K562 (cell line): ENCODE data around the gene THADA. TPM values are rescaled to one million over a fixed set of nuclear protein-coding genes. Genes with fewer than 3 reads are reported as not detected.

Source experiments
- CBFA2T3 ChIP-seq: fragments of 450-650 bp; IDR thresholded peaks from 2 replicates; pipeline ENCODE4 v1.6.1; 2017
- CC2D1A ChIP-seq: fragments of 450-650 bp; IDR thresholded peaks from 2 replicates; pipeline ENCODE4 v1.6.1; 2017; ENCODE audit warnings: mild to moderate bottlenecking
- CHAMP1 ChIP-seq: fragments of 450-650 bp; IDR thresholded peaks from 2 replicates; pipeline ENCODE4 v1.6.1; 2016; ENCODE audit warnings: mild to moderate bottlenecking
- MGA ChIP-seq: fragments of 450-650 bp; IDR thresholded peaks from 2 replicates; pipeline ENCODE4 v1.6.1; 2016; ENCODE audit warnings: mild to moderate bottlenecking, moderate library complexity
- NCOA6 ChIP-seq: fragments of 450-650 bp; IDR thresholded peaks from 2 replicates; pipeline ENCODE4 v1.6.1; 2017; ENCODE audit warnings: mild to moderate bottlenecking
- NFE2 ChIP-seq: IDR thresholded peaks from 2 replicates; pipeline ENCODE4 v1.6.1; 2014; ENCODE audit warnings: antibody characterized with exemption, low read depth
- RFX7 ChIP-seq: fragments of 250-450 bp; sonication (Bioruptor Pico); IDR thresholded peaks from 2 replicates; pipeline ENCODE4 v1.5.1; 2021; ENCODE audit warnings: mild to moderate bottlenecking
- SNRNP70 ChIP-seq: fragments of 200-400 bp; formaldehyde crosslinking; optimal IDR thresholded peaks from 2 replicates; pipeline ENCODE3; 2017; ENCODE audit warnings: low read depth, low read length
- ZNF436 ChIP-seq: fragments of 250-450, 450-650 bp; sonication (Bioruptor Pico); formaldehyde crosslinking; IDR thresholded peaks from 2 replicates; pipeline ENCODE4 v1.7.0; 2020; ENCODE audit warnings: mild to moderate bottlenecking
- ZNF449 ChIP-seq: fragments of 250-450 bp; sonication (Bioruptor Pico); IDR thresholded peaks from 2 replicates; pipeline ENCODE4 v1.8.0; 2022; ENCODE audit warnings: moderate library complexity, mild to moderate bottlenecking, inconsistent platforms
- ZNF583 ChIP-seq: fragments of 250-450 bp; sonication (Bioruptor Pico); IDR thresholded peaks from 2 replicates; pipeline ENCODE4 v1.4.0; 2020
- ZNF668 ChIP-seq: fragments of 250-450 bp; sonication (Bioruptor Pico); IDR thresholded peaks from 2 replicates; pipeline ENCODE4 v1.8.0; 2022; ENCODE audit warnings: mild to moderate bottlenecking, inconsistent platforms
- polyA plus RNA-seq, 8 experiments: library from polyadenylated mRNA; depleted of rRNA in 4 of 8; stranded (reverse) in 5 of 8; unstranded in 3 of 8; fragments of >200 nt; fragmentation: Nextera tagmentation in 2 of 8; fragmentation: Illumina TruSeq in 1 of 8; extraction: Ambion mirVana in 2 of 8; extraction: Trizol in 1 of 8; gene quantifications; 2 replicates each; pipeline versions ENCODE4 v1.2.1 to v1.2.3, GENCODE V29; 2011 to 2014; ENCODE audit warnings: inconsistent platforms in 1 of 8, missing spikeins in 1 of 8
- total RNA-seq, 7 experiments: library from RNA; depleted of rRNA in 6 of 7; stranded (reverse); fragments of >200 nt in 6 of 7; fragmentation: Illumina TruSeq in 2 of 7; extraction: Trizol in 2 of 7; gene quantifications; 2 replicates each; pipeline versions ENCODE4 v1.2.1 to v1.2.3, GENCODE V29; 2011 to 2021; ENCODE audit warnings: low replicate concordance in 1 of 7
- TF ChIP-seq, protein P1 (sequence below): fragments of 250-450 bp; sonication (Bioruptor Pico); IDR thresholded peaks from 2 replicates; pipeline ENCODE4 v1.8.0; 2021; ENCODE audit warnings: borderline replicate concordance, mild to moderate bottlenecking, moderate library complexity; ENCODE audit not compliant: poor library complexity, severe bottlenecking

Gene THADA
- total and polyA plus RNA-seq, 9 of the 15 experiments (the other 6 are each of a cell fraction or from before 2014, with no cell fraction given), result 17.8 to 34.7 (median 31.9) TPM

GRCh38 chr2:43426305-43427031, 169.4 kb downstream of the THADA start (continued):
- TF ChIP-seq MGA (peak; percentile 82), ZNF436 (CRISPR knock-in tag) (no peak), SNRNP70 (no peak), ZNF583 (no peak), NFE2 (peak; percentile 95), ZNF449 (no peak), ZNF668 (CRISPR knock-in tag) (no peak), CBFA2T3 (peak; percentile 88), NCOA6 (no peak), RFX7 (CRISPR knock-in tag) (no peak), CHAMP1 (no peak), CC2D1A (no peak)
- TF ChIP-seq, protein P1, sequence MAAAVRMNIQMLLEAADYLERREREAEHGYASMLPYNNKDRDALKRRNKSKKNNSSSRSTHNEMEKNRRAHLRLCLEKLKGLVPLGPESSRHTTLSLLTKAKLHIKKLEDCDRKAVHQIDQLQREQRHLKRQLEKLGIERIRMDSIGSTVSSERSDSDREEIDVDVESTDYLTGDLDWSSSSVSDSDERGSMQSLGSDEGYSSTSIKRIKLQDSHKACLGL (CRISPR knock-in tag), result no peak
